ENCODE results near the gene CELSR1.

The CELSR1 gene

GRCh38 chr22:46430961-46431838 is 106.2 kb downstream of the CELSR1 start:
- Histone ChIP-seq H3K36me3 (ENCODE audit: control insufficient read depth, insufficient read depth, low read length) (peaks cover 10% of the 10 kb centered on the region), H3K27ac (ENCODE audit: insufficient read depth, low read depth, low read length, poor library complexity, severe bottlenecking) (no peak overlapping the region), H3K27me3 (ENCODE audit: control insufficient read depth, insufficient read depth, low read length, poor library complexity, severe bottlenecking) (no peaks in the 10 kb centered on the region), H3K4me3 (ENCODE audit: insufficient read depth, low read depth, low read length) (no peak overlapping the region), H3K4me1 (ENCODE audit: control insufficient read depth, insufficient read depth, low read length) (no peaks in the 10 kb centered on the region), H3K9me3 (ENCODE audit: control insufficient read depth, low read length) (no peaks in the 10 kb centered on the region)
- 94 to 95% methylated on average over 34 of the region's 34 CpGs for WGBS, 2 experiments

- Histone ChIP-seq H3K4me3 (ENCODE audit: insufficient read depth, low read depth, low read length) (no peak overlapping the region), H3K36me3 (ENCODE audit: control insufficient read depth, insufficient read depth, low read length) (peaks cover 6% of the 10 kb centered on the region), H3K27me3 (ENCODE audit: control insufficient read depth, insufficient read depth, low read length, poor library complexity, severe bottlenecking) (no peaks in the 10 kb centered on the region), H3K9me3 (ENCODE audit: control insufficient read depth, low read length) (peaks cover 2% of the 10 kb centered on the region), H3K4me1 (ENCODE audit: control insufficient read depth, insufficient read depth, low read length) (no peaks in the 10 kb centered on the region), H3K27ac (ENCODE audit: insufficient read depth, low read depth, low read length, poor library complexity, severe bottlenecking) (no peak overlapping the region)
- WGBS, 2 experiments: 91 to 94% methylated on average over 13 of the region's 13 CpGs
Observed at GRCh38 chr22:46429325-46429853, 108.0 kb downstream of the CELSR1 start.

GRCh38 chr22:46428602-46429324 is 108.7 kb downstream of the CELSR1 start:
- Histone ChIP-seq H3K27me3 (ENCODE audit: control insufficient read depth, insufficient read depth, low read length, poor library complexity, severe bottlenecking) (no peaks in the 10 kb centered on the region), H3K4me1 (ENCODE audit: control insufficient read depth, insufficient read depth, low read length) (no peaks in the 10 kb centered on the region), H3K4me3 (ENCODE audit: insufficient read depth, low read depth, low read length) (no peak overlapping the region), H3K9me3 (ENCODE audit: control insufficient read depth, low read length) (peaks cover 2% of the 10 kb centered on the region), H3K27ac (ENCODE audit: insufficient read depth, low read depth, low read length, poor library complexity, severe bottlenecking) (no peak overlapping the region), H3K36me3 (ENCODE audit: control insufficient read depth, insufficient read depth, low read length) (peaks cover under 1% of the 10 kb centered on the region)
- 93 to 94% methylated on average over 24 of the region's 24 CpGs for WGBS, 2 experiments

GRCh38 chr22:46428171-46428570 is 109.2 kb downstream of the CELSR1 start:
- no peaks in the 10 kb centered on the region for H3K4me1 ChIP-seq (ENCODE audit: control insufficient read depth, insufficient read depth, low read length)

GRCh38 chr22:46425016-46425415 is 112.4 kb downstream of the CELSR1 start:
- H3K4me1 ChIP-seq (ENCODE audit: control insufficient read depth, insufficient read depth, low read length): no peaks in the 10 kb centered on the region
- no peak overlapping the region for H3K4me3 ChIP-seq (ENCODE audit: insufficient read depth, low read depth, low read length)
- H3K36me3 ChIP-seq (ENCODE audit: control insufficient read depth, insufficient read depth, low read length): no peaks in the 10 kb centered on the region
- no peak overlapping the region for H3K27ac ChIP-seq (ENCODE audit: insufficient read depth, low read depth, low read length, poor library complexity, severe bottlenecking)
- H3K9me3 ChIP-seq (ENCODE audit: control insufficient read depth, low read length): peaks cover 2% of the 10 kb centered on the region
- 87 to 95% methylated on average over 2 to 3 of the region's 3 CpGs for WGBS, 2 experiments
- H3K27me3 ChIP-seq (ENCODE audit: control insufficient read depth, insufficient read depth, low read length, poor library complexity, severe bottlenecking): no peaks in the 10 kb centered on the region

More at GRCh38 chr22:46428171-46428570, 109.2 kb downstream of the CELSR1 start:
- no peak overlapping the region for H3K4me3 ChIP-seq (ENCODE audit: insufficient read depth, low read depth, low read length)
- no peaks in the 10 kb centered on the region for H3K36me3 ChIP-seq (ENCODE audit: control insufficient read depth, insufficient read depth, low read length)
- no peaks in the 10 kb centered on the region for H3K27me3 ChIP-seq (ENCODE audit: control insufficient read depth, insufficient read depth, low read length, poor library complexity, severe bottlenecking)
- peaks cover 2% of the 10 kb centered on the region for H3K9me3 ChIP-seq (ENCODE audit: control insufficient read depth, low read length)
- H3K27ac ChIP-seq (ENCODE audit: insufficient read depth, low read depth, low read length, poor library complexity, severe bottlenecking): no peak overlapping the region
- WGBS, 2 experiments: 94 to 96% methylated on average over 18 of the region's 18 CpGs

GRCh38 chr22:46424496-46424895 is 112.9 kb downstream of the CELSR1 start:
- peaks cover 2% of the 10 kb centered on the region for H3K9me3 ChIP-seq (ENCODE audit: control insufficient read depth, low read length)
- H3K4me1 ChIP-seq (ENCODE audit: control insufficient read depth, insufficient read depth, low read length): no peaks in the 10 kb centered on the region
- 89 to 93% methylated on average over 5 of the region's 5 CpGs for WGBS, 2 experiments
- H3K36me3 ChIP-seq (ENCODE audit: control insufficient read depth, insufficient read depth, low read length): no peaks in the 10 kb centered on the region
- H3K27me3 ChIP-seq (ENCODE audit: control insufficient read depth, insufficient read depth, low read length, poor library complexity, severe bottlenecking): no peaks in the 10 kb centered on the region
- H3K27ac ChIP-seq (ENCODE audit: insufficient read depth, low read depth, low read length, poor library complexity, severe bottlenecking): no peak overlapping the region
- no peak overlapping the region for H3K4me3 ChIP-seq (ENCODE audit: insufficient read depth, low read depth, low read length)

- Histone ChIP-seq H3K36me3 (ENCODE audit: control insufficient read depth, insufficient read depth, low read length) (no peaks in the 10 kb centered on the region), H3K27ac (ENCODE audit: insufficient read depth, low read depth, low read length, poor library complexity, severe bottlenecking) (no peak overlapping the region), H3K9me3 (ENCODE audit: control insufficient read depth, low read length) (peaks cover 2% of the 10 kb centered on the region), H3K27me3 (ENCODE audit: control insufficient read depth, insufficient read depth, low read length, poor library complexity, severe bottlenecking) (no peaks in the 10 kb centered on the region), H3K4me1 (ENCODE audit: control insufficient read depth, insufficient read depth, low read length) (no peaks in the 10 kb centered on the region), H3K4me3 (ENCODE audit: insufficient read depth, low read depth, low read length) (no peak overlapping the region)
- WGBS, 2 experiments: 94 to 96% methylated on average over 8 of the region's 8 CpGs
Observed at GRCh38 chr22:46422896-46423295, 114.5 kb downstream of the CELSR1 start.

- Histone ChIP-seq H3K4me1 (ENCODE audit: control insufficient read depth, insufficient read depth, low read length) (no peaks in the 10 kb centered on the region), H3K9me3 (ENCODE audit: control insufficient read depth, low read length) (peaks cover 2% of the 10 kb centered on the region), H3K36me3 (ENCODE audit: control insufficient read depth, insufficient read depth, low read length) (no peaks in the 10 kb centered on the region), H3K27ac (ENCODE audit: insufficient read depth, low read depth, low read length, poor library complexity, severe bottlenecking) (no peak overlapping the region), H3K27me3 (ENCODE audit: control insufficient read depth, insufficient read depth, low read length, poor library complexity, severe bottlenecking) (no peaks in the 10 kb centered on the region), H3K4me3 (ENCODE audit: insufficient read depth, low read depth, low read length) (no peak overlapping the region)
- 92 to 93% methylated on average over 11 of the region's 11 CpGs for WGBS, 2 experiments
Observed at GRCh38 chr22:46421267-46421666, 116.2 kb downstream of the CELSR1 start.

GRCh38 chr22:46419754-46420571 is 117.5 kb downstream of the CELSR1 start:
- no peak overlapping the region for H3K4me3 ChIP-seq (ENCODE audit: insufficient read depth, low read depth, low read length)
- H3K27me3 ChIP-seq (ENCODE audit: control insufficient read depth, insufficient read depth, low read length, poor library complexity, severe bottlenecking): no peaks in the 10 kb centered on the region
- no peaks in the 10 kb centered on the region for H3K4me1 ChIP-seq (ENCODE audit: control insufficient read depth, insufficient read depth, low read length)
- 95% methylated on average over 27 of the region's 27 CpGs for WGBS, 2 experiments
- no peaks in the 10 kb centered on the region for H3K36me3 ChIP-seq (ENCODE audit: control insufficient read depth, insufficient read depth, low read length)
- H3K27ac ChIP-seq (ENCODE audit: insufficient read depth, low read depth, low read length, poor library complexity, severe bottlenecking): no peak overlapping the region
- H3K9me3 ChIP-seq (ENCODE audit: control insufficient read depth, low read length): no peaks in the 10 kb centered on the region
